Suprapubic skin (tissue), 4 donors: ENCODE results near the gene ELL.

Experiments
- EP300 ChIP-seq: sonication (generic); formaldehyde crosslinking; IDR thresholded peaks from one replicate; pipeline ENCODE4 v1.6.1; 2017; ENCODE audit warnings: antibody characterized with exemption
- POLR2A ChIP-seq, 2 donors: fragments of 450-650 bp; IDR thresholded peaks; one replicate each; pipeline ENCODE4 v1.6.1; 2017; ENCODE audit warnings: antibody characterized with exemption in 2 of 2, mild to moderate bottlenecking in 2 of 2, moderate library complexity in 2 of 2
- POLR2AphosphoS5 ChIP-seq, 3 donors: sonication (generic); formaldehyde crosslinking; IDR thresholded peaks; one replicate each; pipeline ENCODE4 v1.6.1; 2017; ENCODE audit warnings: antibody characterized with exemption in 3 of 3
- TF ChIP-seq, protein P1 (sequence below), 2 donors: fragments of 200-600 bp in 1 of 2; fragments of 450-650 bp in 1 of 2; sonication (generic) in 1 of 2; IDR thresholded peaks; one replicate each; pipeline ENCODE4 v1.5.1; 2016 to 2019; ENCODE audit warnings: antibody characterized with exemption in 2 of 2, mild to moderate bottlenecking in 1 of 2, moderate library complexity in 1 of 2

DNA sequence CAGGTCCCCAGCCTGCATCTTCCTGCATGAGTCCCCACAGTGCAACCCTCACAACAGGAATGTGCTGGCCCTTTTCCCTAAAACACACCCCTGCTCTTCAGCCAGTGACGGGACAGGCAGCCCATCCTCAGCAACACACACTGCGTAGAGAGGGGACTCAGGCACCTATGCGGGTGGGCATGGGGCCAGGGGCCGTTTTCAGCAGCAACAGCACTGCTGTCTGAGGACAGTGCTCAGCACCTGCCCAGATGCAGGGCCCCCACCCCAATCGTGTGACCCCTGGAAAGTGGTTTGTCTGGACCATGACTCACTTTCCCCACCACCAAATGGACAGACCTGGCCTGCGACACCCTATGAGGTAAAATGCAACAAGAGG is 55.9 kb downstream of the ELL start:
- no peak for TF ChIP-seq POLR2A (IDR thresholded peaks at IDR 0.05)
- no peak for TF ChIP-seq EP300
- TF ChIP-seq POLR2AphosphoS5 (IDR thresholded peaks at IDR 0.05): no peak
- TF ChIP-seq, protein P1, sequence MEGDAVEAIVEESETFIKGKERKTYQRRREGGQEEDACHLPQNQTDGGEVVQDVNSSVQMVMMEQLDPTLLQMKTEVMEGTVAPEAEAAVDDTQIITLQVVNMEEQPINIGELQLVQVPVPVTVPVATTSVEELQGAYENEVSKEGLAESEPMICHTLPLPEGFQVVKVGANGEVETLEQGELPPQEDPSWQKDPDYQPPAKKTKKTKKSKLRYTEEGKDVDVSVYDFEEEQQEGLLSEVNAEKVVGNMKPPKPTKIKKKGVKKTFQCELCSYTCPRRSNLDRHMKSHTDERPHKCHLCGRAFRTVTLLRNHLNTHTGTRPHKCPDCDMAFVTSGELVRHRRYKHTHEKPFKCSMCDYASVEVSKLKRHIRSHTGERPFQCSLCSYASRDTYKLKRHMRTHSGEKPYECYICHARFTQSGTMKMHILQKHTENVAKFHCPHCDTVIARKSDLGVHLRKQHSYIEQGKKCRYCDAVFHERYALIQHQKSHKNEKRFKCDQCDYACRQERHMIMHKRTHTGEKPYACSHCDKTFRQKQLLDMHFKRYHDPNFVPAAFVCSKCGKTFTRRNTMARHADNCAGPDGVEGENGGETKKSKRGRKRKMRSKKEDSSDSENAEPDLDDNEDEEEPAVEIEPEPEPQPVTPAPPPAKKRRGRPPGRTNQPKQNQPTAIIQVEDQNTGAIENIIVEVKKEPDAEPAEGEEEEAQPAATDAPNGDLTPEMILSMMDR (IDR thresholded peaks at IDR 0.05): no peak
